GM20000 (cell line): ENCODE data around the gene GMPPA.

Experiments used
- DNase-seq: peaks from one replicate; pipeline ENCODE4 v3.0.0; 2012; ENCODE audit warnings: low spot score
- CTCF ChIP-seq: IDR thresholded peaks from 2 replicates; pipeline ENCODE4 v1.5.1; 2012; ENCODE audit warnings: mild to moderate bottlenecking, control low read depth; ENCODE audit errors: extremely low read depth, missing control alignments

Gene GMPPA

GRCh38 chr2:219470429-219470828 is 28.3 kb upstream of the GMPPA start:
- no peak for TF ChIP-seq CTCF
- DNase-seq: no peak

- no peak for DNase-seq
- no peak for TF ChIP-seq CTCF
Observed at GRCh38 chr2:219471476-219472371, 27.0 kb upstream of the GMPPA start.

- no peak for DNase-seq
- TF ChIP-seq CTCF: no peak
Observed at GRCh38 chr2:219472629-219473187, 26.0 kb upstream of the GMPPA start.

- no peak for TF ChIP-seq CTCF
- DNase-seq: no peak
Observed at GRCh38 chr2:219473511-219473910, 25.2 kb upstream of the GMPPA start.

- no peak for TF ChIP-seq CTCF
- no peak for DNase-seq
Observed at GRCh38 chr2:219474285-219475060, 24.2 kb upstream of the GMPPA start.

GRCh38 chr2:219475278-219475677 is 23.4 kb upstream of the GMPPA start:
- DNase-seq: no peak
- TF ChIP-seq CTCF: no peak
